HG02759 (cell line): Measurements from ENCODE around the gene TRPM7.
"Not testable (repeated sequence)": the region's sequence is repeated elsewhere in the genome, so short reads cannot be mapped to it uniquely, and the experiment has no call there.

ENCODE experiments used
- ATAC-seq: cut with Tn5 transposase; IDR thresholded peaks from one replicate; pipeline ENCODE4 v1.9.1; 2021; ENCODE audit warnings: mild to moderate bottlenecking, moderate library complexity; ENCODE audit not compliant: unreplicated experiment

The TRPM7 gene

DNA sequence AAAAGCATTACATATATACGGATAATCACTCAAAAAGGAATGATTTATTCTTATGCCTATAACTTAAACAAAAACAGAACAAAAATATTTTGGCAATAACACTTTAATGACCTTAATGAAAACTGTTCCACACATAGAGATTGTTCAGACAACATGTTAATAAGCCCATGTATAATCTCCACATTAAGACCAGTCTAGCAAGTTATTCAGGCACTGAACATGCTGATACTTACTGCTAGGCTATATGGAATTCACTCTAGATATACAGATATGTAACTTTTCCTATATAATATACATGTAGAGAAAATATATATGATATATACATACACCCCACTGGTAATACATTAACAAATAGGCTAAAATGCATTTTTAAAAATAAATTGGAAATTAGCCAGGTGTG, 96.3 kb downstream of the TRPM7 start:
- ATAC-seq: no peak

DNA sequence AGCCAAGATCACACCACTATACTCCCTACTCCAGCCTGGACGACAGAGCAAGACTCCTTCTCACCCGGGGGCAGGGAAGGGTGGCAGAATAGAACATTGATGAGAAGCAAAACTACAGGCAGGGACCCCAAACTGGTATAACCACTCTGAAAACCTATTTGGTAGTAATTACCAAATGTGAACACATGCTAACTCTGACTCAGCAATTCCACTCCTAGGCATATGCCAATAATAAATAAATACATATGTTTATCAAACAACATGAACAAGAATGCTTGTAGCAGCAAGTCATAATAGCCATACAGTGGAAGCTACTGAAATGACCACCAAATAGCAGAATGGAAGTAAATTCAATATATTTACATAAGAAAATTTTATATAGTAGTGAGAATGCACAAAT, 109.1 kb downstream of the TRPM7 start:
- ATAC-seq: no peak

DNA sequence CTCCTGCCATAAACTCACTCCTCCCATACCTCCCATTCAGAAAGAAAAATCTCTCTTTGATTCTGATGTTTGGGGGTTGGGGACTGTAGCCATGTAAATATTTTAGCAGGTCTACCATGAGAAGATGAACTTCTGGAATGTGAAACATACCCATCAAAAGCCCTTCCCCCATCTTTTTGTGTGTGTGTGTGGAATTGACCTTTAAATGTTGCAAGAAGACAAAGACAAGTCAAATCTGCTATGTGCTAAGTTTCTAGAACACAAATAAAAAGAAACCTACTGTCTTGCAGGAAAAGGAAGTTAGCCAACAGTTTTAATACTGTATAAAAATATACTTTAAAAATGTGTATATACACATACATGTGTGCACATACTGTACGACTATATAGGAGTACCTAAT, 110.4 kb downstream of the TRPM7 start:
- ATAC-seq: no peak

DNA sequence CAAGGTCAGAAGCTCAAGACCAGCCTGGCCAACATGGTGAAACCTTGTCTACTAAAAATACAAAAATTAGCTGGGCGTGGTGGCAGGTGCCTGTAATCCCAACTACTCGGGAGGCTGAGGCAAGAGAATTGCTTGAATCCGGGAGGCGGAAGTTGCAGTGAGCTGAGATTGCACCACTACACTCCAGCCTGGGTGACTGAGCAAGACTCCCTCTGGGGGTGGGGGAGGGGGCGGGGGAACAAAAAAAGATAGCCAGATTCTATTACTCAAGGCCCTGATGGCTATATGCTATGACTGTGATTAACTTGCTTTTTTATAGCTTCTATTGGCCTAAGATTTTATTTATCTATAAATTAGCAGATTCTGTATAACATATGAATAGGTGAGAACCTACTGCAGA, 112.8 kb downstream of the TRPM7 start:
- not testable (repeated sequence) for ATAC-seq

DNA sequence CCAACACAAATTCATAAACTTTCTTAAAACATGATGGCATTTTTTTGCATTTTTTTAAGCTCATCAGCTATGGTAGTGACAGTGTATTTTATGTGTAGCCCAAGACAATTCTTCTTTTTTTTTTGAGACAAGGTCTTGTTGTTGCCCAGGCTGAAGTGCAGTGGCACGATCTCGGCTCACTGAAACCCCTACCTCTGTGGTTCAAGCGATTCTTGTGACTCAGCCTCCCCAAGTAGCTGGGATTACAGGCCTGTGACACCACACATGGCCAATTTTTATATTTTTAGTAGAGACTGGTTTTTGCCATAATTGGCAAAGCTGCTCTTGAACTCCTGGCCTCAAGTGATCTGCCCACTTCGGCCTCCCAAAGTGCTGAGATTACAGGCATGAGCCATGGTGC, 122.8 kb downstream of the TRPM7 start:
- no peak for ATAC-seq

DNA sequence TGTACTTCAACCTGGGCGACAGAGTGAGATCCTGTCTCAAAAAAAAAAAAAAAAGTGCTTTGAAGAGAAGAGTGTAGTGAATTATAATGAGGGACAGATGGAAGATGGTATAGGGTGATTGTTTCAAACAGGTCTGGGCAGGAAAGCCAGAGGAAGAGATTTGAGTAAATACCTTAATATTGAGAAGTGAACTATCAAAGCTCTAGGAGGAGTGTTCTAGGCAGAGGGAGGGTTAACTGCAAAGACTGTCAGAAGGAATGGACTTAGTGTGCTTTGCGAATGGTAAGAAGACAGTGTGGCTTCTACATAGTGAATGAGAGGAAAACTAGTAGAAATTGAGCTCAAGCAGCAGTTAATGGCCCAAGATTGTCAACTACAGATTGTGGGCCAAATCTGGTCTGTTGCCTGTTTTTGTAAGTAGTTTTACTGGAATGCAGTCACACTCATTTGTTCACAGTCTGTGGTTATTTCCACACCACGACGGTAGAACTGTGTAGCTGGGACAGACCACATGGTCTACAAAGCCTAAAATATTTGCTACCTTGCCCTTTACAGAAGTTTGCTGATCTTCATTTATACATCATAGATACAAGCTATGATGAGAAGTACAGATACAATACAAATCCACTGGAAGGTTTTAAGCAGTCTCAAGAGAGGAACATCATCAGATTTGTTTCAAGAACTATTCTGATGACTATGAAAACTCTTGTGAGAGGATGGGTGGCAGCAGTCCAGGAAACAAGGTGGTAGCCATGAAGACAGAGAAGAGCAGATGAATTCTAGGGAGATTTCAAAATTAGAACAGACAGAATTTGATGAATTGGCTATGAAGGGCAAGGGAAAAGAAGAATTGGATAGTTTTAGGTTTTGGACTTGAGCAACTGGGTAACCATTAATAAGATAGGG, 123.6 kb downstream of the TRPM7 start:
- no peak for ATAC-seq

DNA sequence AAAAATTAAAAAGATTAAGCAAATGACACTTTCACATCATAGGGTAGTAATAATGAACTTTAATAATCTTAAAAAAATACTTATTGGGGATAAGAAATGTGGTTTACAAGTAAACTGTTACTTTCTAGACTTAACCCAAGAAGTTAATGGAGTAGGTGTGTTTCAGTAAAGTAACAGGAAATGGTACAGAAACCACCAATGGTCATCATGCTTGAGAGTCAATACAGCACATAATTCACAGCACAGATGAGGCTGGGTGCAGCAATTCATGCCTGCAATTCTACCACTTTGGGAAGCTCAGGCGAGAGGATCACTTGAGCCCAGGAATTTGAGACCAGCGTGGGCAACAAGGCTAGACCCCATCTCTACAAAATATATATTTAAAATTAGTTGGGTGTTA, 128.6 kb downstream of the TRPM7 start:
- no peak for ATAC-seq

DNA sequence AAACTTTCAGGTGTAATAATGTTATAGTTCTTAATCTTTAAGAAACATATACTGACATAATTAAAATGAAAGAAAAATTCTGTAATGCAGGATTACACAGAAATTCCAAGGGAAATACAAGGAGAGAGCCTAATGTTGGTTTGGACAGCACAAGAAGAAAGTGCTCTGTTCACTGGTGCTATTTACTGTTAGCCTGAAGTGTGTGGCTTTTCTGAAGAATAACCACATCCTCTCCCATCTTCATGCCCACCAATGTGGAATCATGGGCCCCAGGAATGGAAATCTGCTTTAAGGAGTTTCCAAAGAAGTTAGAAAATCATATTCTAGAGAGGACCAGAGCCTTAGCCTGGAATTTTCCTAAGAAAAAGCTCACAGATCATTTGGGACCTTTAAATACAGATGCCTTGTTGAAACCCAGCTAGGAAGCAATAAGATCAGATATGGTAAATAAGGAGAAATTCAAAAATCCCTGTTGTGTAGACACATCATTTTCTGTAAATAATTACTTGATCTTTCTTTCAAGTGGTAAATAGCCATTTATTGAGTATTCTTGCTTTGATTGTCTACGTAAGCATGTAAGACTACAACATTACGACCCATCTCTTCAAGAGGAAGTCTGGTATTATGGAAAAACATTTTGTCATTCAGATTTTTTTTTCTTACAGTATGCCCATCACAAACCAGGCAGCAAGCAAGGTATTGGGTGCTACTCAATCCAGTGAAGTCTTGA, 129.8 kb downstream of the TRPM7 start:
- no peak for ATAC-seq

DNA sequence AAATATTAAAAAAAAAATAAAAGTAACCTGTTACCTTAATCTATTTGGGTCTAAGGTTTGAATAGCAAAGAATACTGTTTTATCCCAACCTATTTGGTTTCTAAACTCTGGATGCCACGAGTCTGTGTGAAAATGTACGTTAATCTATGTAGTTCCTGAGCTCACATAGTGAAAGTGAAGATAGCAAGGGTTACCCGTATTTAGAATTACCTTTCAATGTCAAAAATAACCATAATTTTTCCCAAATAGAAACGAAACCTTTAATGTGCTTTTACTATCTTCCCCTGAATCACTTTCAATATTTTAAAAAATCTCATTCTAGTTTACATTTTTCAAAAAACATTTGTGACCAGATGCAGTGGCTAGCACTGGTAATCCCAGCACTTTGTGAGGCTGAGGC, 134.4 kb downstream of the TRPM7 start:
- ATAC-seq: no peak

DNA sequence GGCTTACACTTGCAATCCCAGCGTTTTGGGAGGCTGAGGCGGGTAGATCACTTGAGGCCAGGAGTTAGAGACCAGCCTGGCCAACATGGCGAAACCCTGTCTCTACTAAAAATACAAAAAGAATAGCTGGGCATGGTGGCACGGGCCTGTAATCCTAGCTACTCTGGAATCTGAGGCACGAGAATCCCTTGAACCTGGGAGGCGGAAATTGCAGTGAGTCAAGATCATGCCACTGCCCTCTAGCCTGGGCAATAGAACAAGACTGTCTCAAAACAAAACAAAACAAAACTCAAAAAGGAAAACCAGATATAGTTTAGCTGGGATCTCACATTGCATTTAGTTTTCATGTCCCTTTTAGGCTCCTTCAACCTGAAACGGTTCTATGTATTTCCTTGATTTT, 137.3 kb downstream of the TRPM7 start:
- no peak for ATAC-seq

DNA sequence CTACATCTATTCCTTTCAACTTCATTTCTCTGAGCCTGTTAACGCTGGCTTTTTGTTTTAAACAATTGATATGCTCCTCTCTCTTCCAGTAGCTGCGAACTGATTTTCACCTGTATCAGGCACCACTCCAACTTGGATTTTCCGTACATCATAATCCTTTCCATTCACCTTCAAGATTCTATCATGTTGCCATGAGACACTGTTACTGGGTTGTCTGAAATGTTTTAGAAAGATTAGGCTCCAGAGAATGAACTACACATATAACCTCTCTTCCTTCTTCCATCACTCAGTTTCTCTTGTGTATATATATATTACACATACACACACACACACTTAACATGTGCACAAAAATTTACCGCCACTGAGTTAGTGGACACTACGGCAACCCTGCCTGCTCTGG, 140.0 kb downstream of the TRPM7 start, which contains the start of gene USP50:
USP50 (minus strand) TSS at position 101 of the 400 bp plus-strand sequence. CDS start 141 bp downstream, outside the sequence.
- ATAC-seq: no peak

DNA sequence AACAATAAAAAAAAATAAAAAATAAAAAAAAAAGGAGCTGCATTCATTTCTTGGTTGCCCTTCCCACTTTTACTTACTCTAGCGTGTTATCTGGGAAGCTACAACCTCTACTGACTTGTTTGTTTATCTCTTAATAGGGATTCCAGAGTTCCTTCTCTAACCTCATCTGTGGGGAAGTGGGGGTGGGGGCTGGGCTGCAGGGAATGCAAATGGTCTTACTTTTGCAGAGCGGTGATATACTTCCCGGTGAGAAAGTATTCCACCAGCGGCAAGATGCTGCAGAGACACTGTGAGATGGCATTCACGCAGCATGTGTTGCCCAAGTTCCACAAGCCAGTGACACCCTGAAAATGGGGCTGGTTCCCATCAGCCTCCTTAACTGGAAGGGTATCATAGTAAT, 142.2 kb downstream of the TRPM7 start:
- no peak for ATAC-seq

DNA sequence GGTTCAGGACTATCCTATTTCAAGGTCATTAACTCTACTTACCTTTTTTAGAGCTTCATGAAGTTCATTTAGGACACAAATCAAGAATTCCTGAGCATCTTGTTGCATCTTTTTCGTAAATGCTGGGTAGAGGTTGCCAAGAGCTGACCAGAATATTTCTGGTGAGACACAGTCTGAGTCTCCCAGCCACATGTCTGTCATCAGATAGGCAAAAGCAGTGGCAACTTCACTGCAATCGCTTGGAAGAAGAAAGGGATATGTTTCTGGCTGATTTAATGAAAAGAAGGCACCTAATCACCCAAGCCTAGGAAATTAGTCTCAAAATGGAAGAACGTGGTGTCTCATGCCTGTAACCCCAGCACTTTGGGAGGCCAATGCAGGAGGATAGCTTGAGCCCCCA, 143.0 kb downstream of the TRPM7 start:
- no peak for ATAC-seq

DNA sequence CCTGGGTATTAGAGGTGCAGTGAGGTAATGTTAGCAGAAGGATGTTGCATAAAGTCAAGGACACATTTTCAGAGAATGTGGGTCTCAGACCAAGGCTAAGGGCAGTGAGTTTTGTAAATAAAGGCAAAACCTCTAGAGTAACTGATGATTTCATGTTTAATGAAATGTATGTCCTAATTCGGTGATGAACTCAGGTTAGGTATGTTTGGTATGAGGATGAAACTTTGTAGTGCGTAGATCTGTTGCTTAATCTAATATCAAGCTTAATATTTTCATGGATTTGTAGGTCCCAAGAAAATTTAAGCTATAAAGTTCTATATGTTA, 143.7 kb downstream of the TRPM7 start:
- no peak for ATAC-seq

DNA sequence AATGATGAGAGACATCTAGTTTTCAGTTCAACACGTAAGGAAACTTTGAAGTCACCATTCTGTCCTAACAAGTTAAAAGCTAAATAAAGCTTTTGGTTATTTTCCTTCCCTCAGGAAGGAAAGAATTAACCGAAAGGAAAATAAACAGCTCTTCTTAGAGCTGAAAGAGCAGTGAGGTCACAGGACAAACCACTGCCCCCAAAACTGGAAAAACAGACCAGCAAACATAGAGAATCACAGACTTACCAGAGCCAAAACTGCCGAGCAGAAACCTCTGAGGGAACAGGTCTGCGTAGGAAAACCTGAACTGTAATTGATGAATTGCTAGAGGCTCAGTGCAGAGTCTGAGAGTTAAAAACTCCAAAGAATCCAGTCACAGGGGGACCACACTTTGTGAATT, 154.8 kb downstream of the TRPM7 start:
- no peak for ATAC-seq

DNA sequence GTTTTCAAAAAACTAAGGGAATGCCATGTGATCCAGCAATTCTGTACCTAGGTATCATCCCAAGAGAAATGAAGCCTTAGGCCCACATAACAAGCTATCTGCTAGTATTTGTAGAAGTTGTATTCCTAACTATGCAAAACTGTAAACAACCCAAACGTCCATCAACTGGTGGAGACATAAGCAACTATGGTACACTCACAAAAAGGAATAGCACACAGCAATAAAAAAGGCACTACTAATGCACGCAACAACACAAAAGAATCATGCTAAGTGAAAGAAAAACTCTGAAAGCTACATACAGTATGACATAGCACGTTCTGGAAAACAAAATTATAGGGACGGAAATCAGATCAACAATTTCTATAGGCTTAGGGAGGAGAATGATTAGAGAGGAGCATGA, 155.4 kb downstream of the TRPM7 start:
- no peak for ATAC-seq

DNA sequence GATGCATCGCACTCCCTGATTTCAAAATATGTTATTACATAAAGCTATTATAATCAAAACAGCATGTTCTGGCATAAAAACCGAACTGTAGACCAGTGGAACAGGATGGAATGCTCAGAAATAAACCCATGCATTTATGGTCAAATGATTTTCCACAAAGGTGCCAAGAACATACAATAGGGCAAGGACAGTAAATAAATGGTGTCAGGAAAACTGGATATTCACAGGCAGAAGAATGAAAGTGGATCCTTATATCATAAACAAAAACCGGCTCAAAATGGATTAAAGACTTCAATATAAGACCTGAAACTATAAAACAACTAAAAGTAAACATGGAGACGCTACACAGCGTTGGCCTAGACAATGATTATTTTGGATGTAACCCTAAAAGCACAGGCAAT, 162.7 kb downstream of the TRPM7 start:
- ATAC-seq: no peak

DNA sequence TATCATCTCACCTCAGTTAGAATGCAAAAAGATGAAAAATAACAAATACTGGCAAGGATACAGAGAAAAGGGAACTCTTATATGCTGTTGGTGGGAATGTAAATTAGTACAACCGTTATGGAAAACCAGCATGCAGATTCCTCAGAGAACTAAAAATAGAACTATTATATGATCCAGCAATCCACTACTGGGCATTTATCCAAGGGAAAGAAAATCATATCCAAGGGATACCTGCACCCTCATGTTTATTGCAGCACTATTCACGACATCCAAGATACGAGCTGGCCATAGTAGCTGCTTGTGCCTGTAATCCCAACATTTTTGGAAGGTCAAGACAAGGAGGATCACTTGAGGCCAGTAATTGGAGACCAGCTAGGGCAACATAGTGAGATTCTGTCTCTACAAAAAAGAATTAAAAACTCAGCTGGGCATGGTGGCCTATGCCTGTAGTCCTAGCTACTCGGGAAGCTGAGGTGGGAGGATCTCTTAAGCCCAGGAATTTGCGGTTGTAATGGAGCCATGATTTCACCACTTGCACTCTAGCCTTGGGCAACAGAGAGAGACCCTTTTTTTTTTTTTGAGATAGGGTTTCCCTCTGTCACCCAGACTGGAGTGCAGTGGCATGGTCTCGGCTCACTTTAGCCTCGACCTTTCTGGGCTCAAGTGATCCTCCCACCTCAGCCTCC, 166.7 kb downstream of the TRPM7 start:
- no peak for ATAC-seq

DNA sequence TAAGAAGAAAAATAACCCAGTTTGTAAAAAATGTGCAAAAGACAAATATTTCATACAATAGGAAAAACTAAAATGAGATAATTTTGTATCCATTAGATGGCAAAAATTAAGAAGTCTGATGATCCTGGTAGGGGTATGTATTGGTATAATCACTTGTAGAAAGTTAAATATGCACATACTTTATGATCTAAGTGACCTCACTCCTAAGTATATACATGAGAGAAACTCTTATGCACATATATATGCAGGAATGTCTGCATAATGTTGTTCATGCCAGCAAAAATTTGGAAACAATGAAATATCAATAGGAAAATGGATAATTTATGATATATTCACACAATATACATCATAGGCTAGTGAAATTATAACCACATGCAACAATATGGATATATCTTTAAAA, 173.6 kb downstream of the TRPM7 start:
- ATAC-seq: no peak
